HG03159 (cell line): ENCODE data around the gene PARD3.

Experiments
- ATAC-seq: cut with Tn5 transposase; IDR thresholded peaks from one replicate; pipeline ENCODE4 v1.9.1; 2021; ENCODE audit warnings: mild to moderate bottlenecking, moderate library complexity; ENCODE audit not compliant: unreplicated experiment

The PARD3 gene

GRCh38 chr10:34825414-34825813 is 10.3 kb upstream of the PARD3 start:
- no peak for ATAC-seq

GRCh38 chr10:34824870-34825269 is 9.8 kb upstream of the PARD3 start:
- ATAC-seq = no peak

- ATAC-seq = no peak
These were observed 6.8 kb upstream of the PARD3 start for GRCh38 chr10:34821587-34822585.

GRCh38 chr10:34817586-34817985 is 2.5 kb upstream of the PARD3 start:
- ATAC-seq = no peak

- no peak for ATAC-seq
These were observed 2.0 kb upstream of the PARD3 start for GRCh38 chr10:34817054-34817453.

GRCh38 chr10:34816501-34817002 is 1.5 kb upstream of the PARD3 start:
- ATAC-seq = no peak

- no peak for ATAC-seq
These were observed 995 bp upstream of the PARD3 start for GRCh38 chr10:34816085-34816496.

- ATAC-seq = peak; percentile 21
These were observed 247 bp downstream of the PARD3 start for GRCh38 chr10:34814913-34815184.

- peak; percentile 27 for ATAC-seq
These were observed 728 bp downstream of the PARD3 start for GRCh38 chr10:34814223-34814912.

GRCh38 chr10:34813626-34814222 is 1.4 kb downstream of the PARD3 start:
- ATAC-seq = no peak

- no peak for ATAC-seq
These were observed 2.3 kb downstream of the PARD3 start for GRCh38 chr10:34812771-34813170.

- no peak for ATAC-seq
These were observed 3.1 kb downstream of the PARD3 start for GRCh38 chr10:34811968-34812514.

GRCh38 chr10:34811126-34811967 is 3.7 kb downstream of the PARD3 start:
- no peak for ATAC-seq

- ATAC-seq = no peak
These were observed 5.3 kb downstream of the PARD3 start for GRCh38 chr10:34809796-34810195.

- ATAC-seq = peak; percentile 53
These were observed 6.0 kb downstream of the PARD3 start for GRCh38 chr10:34808801-34809745.

GRCh38 chr10:34808336-34808735 is 6.8 kb downstream of the PARD3 start:
- no peak for ATAC-seq

GRCh38 chr10:34804306-34804705 is 10.8 kb downstream of the PARD3 start:
- ATAC-seq = no peak

GRCh38 chr10:34802692-34803091 is 12.4 kb downstream of the PARD3 start:
- no peak for ATAC-seq

GRCh38 chr10:34801097-34801733 is 13.9 kb downstream of the PARD3 start:
- ATAC-seq = no peak
